ENCODE results near the gene GALNT2.

The GALNT2 gene

DNA sequence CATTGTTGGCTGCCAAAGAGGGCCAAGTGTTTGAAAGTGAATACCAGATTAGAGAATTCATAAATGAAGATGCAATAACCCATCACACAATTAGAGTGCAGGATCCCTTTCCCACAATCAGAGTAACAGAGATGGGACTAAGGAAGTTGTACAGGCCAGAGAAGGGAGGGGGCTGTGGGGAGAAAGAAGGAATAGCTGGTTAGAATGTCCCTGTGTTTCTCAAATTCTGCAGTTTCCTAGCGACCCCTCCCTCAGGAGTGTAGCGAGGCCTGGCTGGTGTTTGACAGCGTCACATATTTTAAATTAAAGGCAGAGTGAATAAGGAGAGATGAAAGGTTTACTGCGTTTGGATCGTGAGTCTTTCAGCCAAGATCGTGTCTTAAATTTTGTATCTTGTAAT lies 58.1 kb downstream of the GALNT2 start:
- H3K27me3 ChIP-seq (replicated peaks; ENCODE audit: control insufficient read depth, insufficient read depth, low read length) = no peaks in the 10 kb centered on the region
- no peak for DNase-seq (ENCODE audit: extremely low read depth, insufficient read length)
- no peaks in the 10 kb centered on the region; the same call in 1 of the 2 replicates for H3K36me3 ChIP-seq (ENCODE audit: control insufficient read depth, insufficient read depth, low read length)
- TF ChIP-seq, protein P1, sequence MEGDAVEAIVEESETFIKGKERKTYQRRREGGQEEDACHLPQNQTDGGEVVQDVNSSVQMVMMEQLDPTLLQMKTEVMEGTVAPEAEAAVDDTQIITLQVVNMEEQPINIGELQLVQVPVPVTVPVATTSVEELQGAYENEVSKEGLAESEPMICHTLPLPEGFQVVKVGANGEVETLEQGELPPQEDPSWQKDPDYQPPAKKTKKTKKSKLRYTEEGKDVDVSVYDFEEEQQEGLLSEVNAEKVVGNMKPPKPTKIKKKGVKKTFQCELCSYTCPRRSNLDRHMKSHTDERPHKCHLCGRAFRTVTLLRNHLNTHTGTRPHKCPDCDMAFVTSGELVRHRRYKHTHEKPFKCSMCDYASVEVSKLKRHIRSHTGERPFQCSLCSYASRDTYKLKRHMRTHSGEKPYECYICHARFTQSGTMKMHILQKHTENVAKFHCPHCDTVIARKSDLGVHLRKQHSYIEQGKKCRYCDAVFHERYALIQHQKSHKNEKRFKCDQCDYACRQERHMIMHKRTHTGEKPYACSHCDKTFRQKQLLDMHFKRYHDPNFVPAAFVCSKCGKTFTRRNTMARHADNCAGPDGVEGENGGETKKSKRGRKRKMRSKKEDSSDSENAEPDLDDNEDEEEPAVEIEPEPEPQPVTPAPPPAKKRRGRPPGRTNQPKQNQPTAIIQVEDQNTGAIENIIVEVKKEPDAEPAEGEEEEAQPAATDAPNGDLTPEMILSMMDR (IDR thresholded peaks at IDR 0.05; ENCODE audit: insufficient read depth, low read length, poor library complexity, severe bottlenecking) = no peak
- H3K4me3 ChIP-seq (replicated peaks; ENCODE audit: low read depth, low read length) = no peak overlapping the region

DNA sequence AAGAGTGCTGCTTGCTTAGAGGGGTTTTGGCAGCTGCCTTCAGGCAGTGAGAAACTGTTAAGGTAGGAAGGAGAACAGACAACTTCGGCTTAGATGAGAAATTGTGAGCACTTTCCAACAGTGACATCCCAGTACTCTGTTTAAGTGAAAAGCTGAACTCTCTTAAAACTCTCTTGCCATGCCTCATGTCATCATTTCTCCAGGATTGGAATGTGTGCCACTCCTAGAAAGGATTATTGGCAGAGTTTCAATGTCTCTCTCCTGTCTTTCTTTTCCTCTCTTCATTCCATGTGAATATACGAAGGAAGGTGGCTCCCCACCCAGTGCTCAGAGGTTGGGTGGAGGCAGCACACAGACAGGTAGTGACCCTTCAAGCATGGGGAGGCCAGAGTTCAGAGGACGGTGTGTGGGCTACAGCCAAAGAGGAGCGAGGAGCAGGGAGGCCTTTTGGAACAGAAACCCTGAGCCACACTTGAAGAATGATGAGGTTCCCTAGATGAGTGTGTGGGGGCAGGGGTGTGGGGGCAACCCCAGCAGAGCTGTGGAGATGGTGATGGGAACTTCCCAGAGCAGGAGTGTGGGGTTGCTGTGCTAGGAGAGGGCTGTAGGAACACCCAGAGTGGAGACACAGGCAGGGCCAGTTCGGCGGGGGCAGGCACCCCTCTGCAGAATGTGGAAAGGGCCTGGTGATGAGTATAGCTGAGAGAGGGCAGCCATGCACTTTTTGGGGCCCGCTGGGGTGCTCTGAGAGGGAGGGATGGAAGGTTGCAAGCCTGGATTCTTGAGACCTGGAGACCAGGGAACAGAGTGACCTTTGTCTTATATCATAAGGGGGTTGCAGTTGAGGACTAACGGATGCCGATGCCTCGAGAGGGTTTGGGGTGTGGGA lies 58.8 kb downstream of the GALNT2 start:
- Histone ChIP-seq H3K4me3 (replicated peaks; ENCODE audit: low read depth, low read length) (no peak overlapping the region), H3K27me3 (replicated peaks; ENCODE audit: control insufficient read depth, insufficient read depth, low read length) (no peaks in the 10 kb centered on the region), H3K36me3 (ENCODE audit: control insufficient read depth, insufficient read depth, low read length) (no peaks in the 10 kb centered on the region)
- no peak for DNase-seq (ENCODE audit: extremely low read depth, insufficient read length)
- TF ChIP-seq, protein P1 (IDR thresholded peaks at IDR 0.05; ENCODE audit: insufficient read depth, low read length, poor library complexity, severe bottlenecking) = no peak

DNA sequence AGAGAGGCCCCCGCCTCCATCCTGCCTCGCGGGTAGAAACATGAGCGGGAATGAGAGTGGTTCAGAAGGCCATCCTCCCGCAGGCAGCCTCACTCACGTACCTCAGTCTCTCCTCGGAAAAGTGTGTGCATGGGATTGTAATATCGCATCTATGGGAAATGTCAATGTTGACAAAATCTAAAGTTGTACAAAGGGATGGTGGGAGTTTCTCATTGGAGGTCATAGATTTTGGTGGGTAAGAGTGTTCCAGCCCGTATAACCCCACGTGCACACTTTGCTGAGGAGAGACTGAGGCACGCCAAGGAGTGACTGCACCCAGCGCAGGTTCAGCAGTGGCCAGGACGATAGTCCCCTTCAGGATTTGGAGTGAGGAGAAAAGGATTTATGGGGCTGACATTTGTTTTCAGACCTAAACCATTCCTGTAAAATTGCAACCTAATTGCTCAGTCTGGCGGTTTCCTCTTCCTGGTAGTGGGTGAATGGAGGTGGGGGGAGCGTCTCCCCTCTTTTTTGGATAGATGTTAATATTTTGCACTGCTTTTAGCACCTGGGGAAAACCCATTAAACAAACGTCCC lies 59.6 kb downstream of the GALNT2 start:
- no peaks in the 10 kb centered on the region for H3K36me3 ChIP-seq (ENCODE audit: control insufficient read depth, insufficient read depth, low read length)
- DNase-seq (ENCODE audit: extremely low read depth, insufficient read length) = no peak
- TF ChIP-seq, protein P1 (IDR thresholded peaks at IDR 0.05; ENCODE audit: insufficient read depth, low read length, poor library complexity, severe bottlenecking) = no peak
- no peak overlapping the region for H3K4me3 ChIP-seq (replicated peaks; ENCODE audit: low read depth, low read length)
- no peaks in the 10 kb centered on the region for H3K27me3 ChIP-seq (replicated peaks; ENCODE audit: control insufficient read depth, insufficient read depth, low read length)

DNA sequence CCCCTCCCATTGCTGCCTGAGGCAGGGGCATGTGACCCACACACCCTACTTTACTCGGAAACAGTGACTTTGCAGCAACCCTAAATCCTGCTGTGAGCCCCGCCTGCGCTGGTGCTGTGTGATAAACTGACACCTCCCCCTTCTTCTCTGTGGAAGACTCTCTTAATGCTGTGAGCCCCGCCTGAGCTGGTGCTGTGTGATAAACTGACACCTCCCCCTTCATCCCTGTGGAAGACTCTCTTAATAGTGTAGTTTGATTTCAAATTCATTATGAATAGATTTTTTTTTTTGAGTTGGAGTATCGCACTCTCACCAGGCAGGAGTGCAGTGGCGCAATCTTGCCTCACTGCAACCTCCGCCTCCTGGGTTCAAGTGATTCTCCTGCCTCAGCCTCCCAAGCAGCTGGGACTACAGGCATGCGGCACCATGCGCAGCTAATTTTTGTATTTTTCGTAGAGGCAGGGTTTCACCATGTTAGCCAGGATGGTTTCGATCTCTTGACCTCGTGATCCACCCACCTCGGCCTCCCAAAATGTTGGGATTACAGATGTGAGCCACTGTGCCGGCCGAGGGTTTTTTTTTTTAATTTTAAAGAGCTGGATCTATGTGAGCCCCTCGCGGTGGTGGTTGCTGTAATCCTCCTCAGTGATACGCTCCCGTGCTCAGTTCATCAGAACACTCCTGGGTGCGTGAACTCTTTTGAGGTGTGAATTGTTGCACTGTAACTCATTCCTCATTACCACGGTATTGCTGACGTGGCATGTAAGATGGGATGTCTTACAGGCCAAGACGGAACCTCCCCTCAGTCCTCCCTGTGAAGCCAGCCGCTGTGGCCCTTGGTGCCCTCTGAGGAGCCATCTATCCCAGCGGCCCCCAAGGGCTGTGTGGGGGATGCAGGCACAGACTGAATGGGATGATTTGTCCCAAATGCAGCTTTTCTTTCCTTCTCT lies 60.3 kb downstream of the GALNT2 start:
- DNase-seq (ENCODE audit: extremely low read depth, insufficient read length) = no peak
- TF ChIP-seq, protein P1 (IDR thresholded peaks at IDR 0.05; ENCODE audit: insufficient read depth, low read length, poor library complexity, severe bottlenecking) = no peak
- H3K4me3 ChIP-seq (replicated peaks; ENCODE audit: low read depth, low read length) = no peak overlapping the region
- no peaks in the 10 kb centered on the region for H3K27me3 ChIP-seq (replicated peaks; ENCODE audit: control insufficient read depth, insufficient read depth, low read length)
- H3K36me3 ChIP-seq (ENCODE audit: control insufficient read depth, insufficient read depth, low read length) = no peaks in the 10 kb centered on the region

DNA sequence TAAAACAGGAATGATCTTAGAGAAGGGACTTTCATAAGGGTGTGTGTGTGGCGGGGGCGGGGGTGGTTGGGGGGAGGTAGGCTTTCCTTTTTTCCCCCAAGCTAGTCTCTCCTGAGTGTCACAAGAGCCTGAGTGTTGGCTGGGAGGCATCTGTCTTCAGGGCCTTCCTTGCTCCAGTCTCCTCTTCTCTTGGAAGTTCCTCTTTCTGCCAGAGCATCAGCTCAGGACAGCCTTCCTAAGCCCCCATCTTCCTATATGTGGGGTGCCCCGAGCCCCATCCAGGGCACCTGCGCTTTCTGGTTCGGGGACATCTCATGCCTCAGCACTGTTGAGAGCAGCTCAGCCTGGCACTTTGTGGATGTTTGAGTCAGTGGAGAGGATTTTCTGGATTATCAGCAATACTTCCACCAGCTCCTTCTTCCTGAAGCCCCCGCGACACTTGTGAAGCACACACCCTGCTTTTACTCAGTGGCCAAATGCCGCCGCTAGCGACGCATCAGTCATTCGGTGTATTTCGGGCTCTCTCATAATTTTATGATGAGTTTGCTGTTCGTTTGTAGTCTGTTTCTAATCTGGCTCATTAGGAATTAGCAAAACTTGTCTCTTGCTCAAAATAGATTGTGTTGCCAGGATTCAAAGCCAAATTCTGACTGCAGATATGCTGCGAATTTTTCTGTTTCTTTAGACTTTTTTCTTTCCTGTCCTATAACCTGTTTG lies 61.7 kb downstream of the GALNT2 start:
- DNase-seq (ENCODE audit: extremely low read depth, insufficient read length) = no peak
- Histone ChIP-seq H3K36me3 (ENCODE audit: control insufficient read depth, insufficient read depth, low read length) (no peaks in the 10 kb centered on the region), H3K27me3 (replicated peaks; ENCODE audit: control insufficient read depth, insufficient read depth, low read length) (no peaks in the 10 kb centered on the region), H3K4me3 (replicated peaks; ENCODE audit: low read depth, low read length) (no peak overlapping the region)
- TF ChIP-seq, protein P1 (IDR thresholded peaks at IDR 0.05; ENCODE audit: insufficient read depth, low read length, poor library complexity, severe bottlenecking) = no peak
